Activated naive CD4-positive, alpha-beta T cell (primary cell): ENCODE results near the gene MAGI3.
"Not testable (repeated sequence)": the region's sequence is repeated elsewhere in the genome, so short reads cannot be mapped to it uniquely, and the experiment has no call there.

Source experiments
- DNase-seq, 4 experiments: peaks; one replicate each; lab custom pipeline; 2025; lab: John Stamatoyannopoulos, UW

Gene MAGI3

GRCh38 chr1:113517346-113517745 lies 127.0 kb downstream of the MAGI3 start:
- no peak for DNase-seq

DNA sequence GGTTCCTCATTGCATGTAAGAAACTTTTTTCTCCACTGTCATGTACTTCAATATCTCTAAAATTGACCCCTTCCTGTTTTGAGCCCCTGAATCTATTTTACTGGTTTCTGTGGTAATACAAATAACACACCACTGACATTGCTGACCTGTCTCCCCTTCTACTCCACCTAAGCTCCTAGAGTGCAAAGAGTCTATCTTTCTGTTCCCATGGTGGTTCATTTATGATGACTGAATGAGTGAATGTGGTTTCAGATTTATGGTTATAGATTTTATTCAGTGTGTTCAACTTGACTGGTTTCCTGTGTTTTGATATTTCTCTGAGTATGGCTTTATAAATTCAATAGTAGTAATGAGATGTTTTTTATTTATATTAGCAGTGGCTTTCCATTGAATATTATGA lies 127.7 kb downstream of the MAGI3 start:
- no peak for DNase-seq

GRCh38 chr1:113519556-113519955 lies 129.2 kb downstream of the MAGI3 start:
- no peak for DNase-seq

- DNase-seq: no peak
Observed at GRCh38 chr1:113530021-113530420, 139.7 kb downstream of the MAGI3 start.

- DNase-seq: no peak
Observed at GRCh38 chr1:113531321-113531720, 141.0 kb downstream of the MAGI3 start.

GRCh38 chr1:113533061-113533460 lies 142.7 kb downstream of the MAGI3 start:
- DNase-seq: no peak

DNA sequence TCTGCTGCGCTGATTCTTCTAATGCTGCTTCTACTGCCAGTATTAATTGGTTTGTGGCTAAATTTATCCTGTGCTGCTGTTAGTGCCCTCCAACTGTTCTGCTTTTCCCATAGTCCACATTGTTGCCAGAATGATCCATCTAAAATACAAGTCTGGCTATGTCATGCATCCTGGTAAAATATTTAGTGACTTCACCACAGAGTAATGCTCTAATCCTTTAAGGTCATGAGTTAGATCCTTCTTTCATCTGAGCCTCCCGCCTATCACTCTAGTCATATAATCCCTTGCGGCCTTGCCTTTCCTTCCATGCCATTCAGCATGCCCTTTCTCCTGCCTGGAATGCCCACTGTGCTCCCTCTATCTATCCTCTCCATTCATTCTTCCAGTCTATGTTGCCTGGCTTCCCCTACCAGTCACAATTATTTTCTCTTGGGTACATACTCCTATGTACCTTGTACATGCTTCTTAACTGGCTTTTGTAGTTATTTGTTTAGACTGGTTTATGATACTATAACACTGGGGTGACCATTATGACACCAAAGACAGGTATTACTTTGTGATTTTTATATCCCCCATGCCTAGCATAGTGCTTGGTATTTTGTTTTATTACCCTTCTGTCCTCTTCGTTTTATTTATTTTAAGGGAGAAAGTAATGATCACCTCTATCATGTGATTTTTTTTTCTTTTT lies 144.0 kb downstream of the MAGI3 start:
- DNase-seq: no peak

- DNase-seq: no peak
Observed at GRCh38 chr1:113534875-113535274, 144.6 kb downstream of the MAGI3 start.

DNA sequence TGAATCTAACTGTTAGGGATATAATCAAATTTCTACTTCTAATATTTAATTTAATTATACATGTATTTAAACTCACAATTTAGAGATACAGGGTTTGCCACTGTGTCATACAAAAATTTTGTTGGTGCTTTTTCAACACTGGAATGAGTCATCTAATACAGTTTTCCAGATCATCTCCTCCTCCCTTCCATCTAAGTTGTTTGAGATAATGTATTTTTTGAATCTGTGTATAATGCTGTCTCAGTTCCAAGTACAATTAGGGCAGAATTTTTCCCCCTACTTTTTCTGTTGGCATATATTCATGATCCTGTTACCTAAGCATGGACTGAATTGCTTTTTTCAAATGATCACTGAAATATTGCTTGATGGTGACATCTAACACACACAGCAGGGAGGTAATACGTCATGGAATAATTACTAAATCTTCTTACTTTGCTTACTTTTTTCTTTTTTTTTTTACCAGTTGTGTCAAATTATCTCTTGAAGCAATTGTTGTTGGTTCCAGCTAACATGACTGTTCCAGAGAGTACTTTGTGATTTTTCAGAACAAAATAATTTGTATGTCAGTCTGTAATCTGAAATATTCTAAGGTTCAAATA lies 146.0 kb downstream of the MAGI3 start:
- no peak for DNase-seq

DNA sequence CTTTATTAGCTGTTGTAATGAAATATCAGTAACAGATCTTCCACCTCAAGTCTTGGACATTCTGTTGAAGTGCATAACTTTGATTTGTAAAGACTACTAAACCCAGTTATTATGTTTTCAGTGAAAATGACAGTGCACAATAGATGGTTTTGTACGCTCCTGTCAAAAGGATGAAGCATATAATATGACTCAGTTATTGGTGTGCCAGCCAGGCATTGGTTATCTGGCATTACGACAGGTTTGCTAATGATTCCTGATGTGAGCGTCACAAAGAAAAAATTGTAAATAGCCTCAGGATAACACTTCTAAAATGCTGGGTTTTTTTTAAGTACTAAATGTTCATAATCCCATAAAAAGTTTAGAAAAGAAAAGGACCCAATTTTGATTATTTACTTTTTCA lies 147.9 kb downstream of the MAGI3 start:
- DNase-seq: no peak

GRCh38 chr1:113540335-113540734 lies 150.0 kb downstream of the MAGI3 start:
- no peak for DNase-seq

- no peak for DNase-seq
Observed at GRCh38 chr1:113541106-113541505, 150.8 kb downstream of the MAGI3 start.

DNA sequence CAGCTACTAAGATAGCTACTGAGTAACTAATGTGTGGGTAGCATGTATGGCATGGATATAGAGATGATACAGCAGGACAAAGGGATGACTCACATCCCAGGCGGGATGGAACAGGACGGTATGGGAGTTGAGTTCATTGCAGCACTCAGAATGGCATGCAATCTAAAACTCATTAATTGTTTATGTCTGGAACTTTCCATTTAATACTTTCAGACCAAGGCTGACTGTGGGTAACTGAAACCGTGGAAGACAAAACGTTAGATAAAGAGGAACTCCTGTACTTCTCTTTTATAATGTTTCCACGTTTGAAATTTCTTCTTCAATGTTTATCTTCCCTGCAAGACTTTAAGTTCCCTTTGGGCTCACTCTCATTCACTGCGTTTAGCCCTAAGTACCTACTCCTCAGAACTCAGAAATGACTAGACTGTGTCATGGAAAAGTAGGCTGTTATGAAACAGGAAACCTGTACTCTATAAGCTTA lies 151.9 kb downstream of the MAGI3 start:
- no peak for DNase-seq

DNA sequence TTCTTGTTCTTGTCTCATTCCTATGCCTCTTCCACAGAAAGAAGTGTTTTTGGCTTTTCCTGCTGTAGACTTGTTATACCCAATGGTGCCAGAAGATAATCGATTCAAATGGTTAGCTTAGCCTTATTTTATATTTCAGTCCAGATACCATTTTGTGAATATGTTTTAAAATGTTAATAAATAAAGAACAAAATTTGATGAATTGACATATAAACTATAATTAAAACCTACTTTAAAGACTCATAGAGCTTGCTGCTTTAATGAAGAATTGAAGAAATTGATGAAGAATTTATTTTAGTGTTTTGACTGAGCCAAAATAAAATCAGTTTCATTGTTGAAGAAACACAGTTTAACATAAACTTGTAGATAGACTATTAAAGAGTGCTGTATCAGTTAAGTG lies 152.8 kb downstream of the MAGI3 start:
- no peak for DNase-seq

DNA sequence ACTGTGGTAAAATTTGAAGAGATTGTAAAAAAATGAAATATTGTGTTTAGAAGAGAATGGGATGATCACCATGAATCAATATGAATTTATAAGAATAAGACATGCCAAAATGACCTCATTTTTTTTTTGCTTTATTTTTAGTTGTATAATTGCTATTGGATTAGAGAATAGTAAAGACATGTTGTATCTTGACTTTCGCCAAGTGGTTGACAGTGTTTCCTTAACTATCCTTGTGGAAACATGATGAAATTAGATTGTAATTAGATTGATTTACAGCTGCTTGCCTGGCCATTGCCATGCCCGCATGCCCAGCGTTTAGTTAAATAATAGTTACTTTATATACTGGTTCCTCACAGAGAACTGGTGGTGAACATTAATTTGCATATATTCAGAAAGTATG lies 154.9 kb downstream of the MAGI3 start:
- no peak for DNase-seq

DNA sequence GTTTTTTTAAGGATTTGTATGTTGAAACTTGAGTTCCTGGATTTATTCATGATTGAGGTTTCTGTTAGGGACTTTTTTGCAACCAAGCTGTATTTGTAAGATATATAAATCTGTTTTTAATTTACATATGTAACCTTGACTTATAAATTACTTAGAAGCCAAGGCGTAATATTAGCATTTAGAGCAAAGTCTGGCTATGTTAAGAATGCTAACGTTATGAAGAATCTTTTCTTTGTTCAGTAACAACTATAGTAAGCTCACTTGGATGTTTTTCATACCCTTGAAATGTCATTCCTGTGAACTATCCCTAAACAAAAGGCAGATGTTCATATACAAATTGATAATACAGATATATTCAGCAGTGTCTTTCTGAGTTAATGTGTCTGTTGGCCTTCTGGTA lies 155.3 kb downstream of the MAGI3 start:
- no peak for DNase-seq

- DNase-seq: no peak
Observed at GRCh38 chr1:113551728-113552127, 161.4 kb downstream of the MAGI3 start.

GRCh38 chr1:113552244-113552643 lies 161.9 kb downstream of the MAGI3 start:
- DNase-seq: no peak

GRCh38 chr1:113557187-113557586 lies 166.9 kb downstream of the MAGI3 start:
- no peak for DNase-seq

- DNase-seq: no peak
Observed at GRCh38 chr1:113565621-113566020, 175.3 kb downstream of the MAGI3 start.

- no peak for DNase-seq
Observed at GRCh38 chr1:113567427-113567826, 177.1 kb downstream of the MAGI3 start.

- not testable (repeated sequence) for DNase-seq
Observed at GRCh38 chr1:113575744-113576260, 185.5 kb downstream of the MAGI3 start.

GRCh38 chr1:113576271-113576670 lies 186.0 kb downstream of the MAGI3 start:
- DNase-seq: no peak
